SK-N-SH (cell line): ENCODE data around the gene MEIKIN. TPM values are rescaled to one million over a fixed set of nuclear protein-coding genes. Genes with fewer than 3 reads are reported as not detected.

Source experiments
- CTCF ChIA-PET: fragments of 300-600, 350-600 bp; formaldehyde crosslinking; extraction: SDS; loops from one replicate; lab custom pipeline; 2021; lab: Yijun Ruan, JAX
- POLR2A ChIA-PET: fragments of 350-600 bp; sonication (Branson Sonifier 250); formaldehyde crosslinking; extraction: SDS; loops from one replicate; lab custom pipeline; 2020; ENCODE audit warnings: antibody characterized with exemption, inconsistent platforms; lab: Yijun Ruan, JAX
- DNase-seq: peaks from one replicate; pipeline ENCODE4 v3.0.0; 2012
- H2AFZ ChIP-seq: fragments of 200-600 bp; sonication (generic); 2 replicates; pipeline ENCODE4 v1.8.1; 2016; ENCODE audit warnings: antibody characterized with exemption, mild to moderate bottlenecking, low read depth
- H3F3A ChIP-seq: fragments of 200-600 bp; sonication (generic); replicated peaks from 2 replicates; pipeline ENCODE3; 2016; ENCODE audit warnings: antibody characterized with exemption, mild to moderate bottlenecking; ENCODE audit not compliant: insufficient read depth
- H3K27ac ChIP-seq, 2 experiments: fragments of 200-500 bp in 1 of 2; fragments of 200-600 bp in 1 of 2; sonication (Bioruptor generic) in 1 of 2; sonication (generic), shearing (Covaris generic) in 1 of 2; 2 replicates each; pipeline versions ENCODE4 v1.5.1 to v1.6.1; 2014 to 2016; ENCODE audit warnings: low read depth in 2 of 2, inconsistent platforms in 1 of 2, low read length in 1 of 2, mild to moderate bottlenecking in 1 of 2, mixed read lengths in 1 of 2
- H3K27me3 ChIP-seq: fragments of 200-600 bp; sonication (generic), shearing (Covaris generic); 2 replicates; pipeline ENCODE4 v1.6.1; 2016; ENCODE audit warnings: mixed run types; ENCODE audit not compliant: insufficient read depth
- H3K36me3 ChIP-seq, 2 experiments: fragments of 200-500 bp in 1 of 2; fragments of 200-600 bp in 1 of 2; sonication (Bioruptor generic) in 1 of 2; sonication (generic) in 1 of 2; replicated peaks in 1 of 2; 2 replicates each; pipeline versions ENCODE3 to v1.5.1; 2014 to 2016; ENCODE audit warnings: low read length in 1 of 2, mild to moderate bottlenecking in 1 of 2; ENCODE audit not compliant: insufficient read depth in 2 of 2, control insufficient read depth in 1 of 2
- H3K4me1 ChIP-seq, 2 experiments: fragments of 200-500 bp in 1 of 2; fragments of 200-600 bp in 1 of 2; sonication (Bioruptor generic) in 1 of 2; sonication (generic), shearing (Covaris generic) in 1 of 2; 2 replicates each; pipeline versions ENCODE4 v1.5.1 to v1.6.1; 2014 to 2016; ENCODE audit warnings: low read depth in 1 of 2, low read length in 1 of 2, mixed run types in 1 of 2; ENCODE audit not compliant: insufficient read depth in 2 of 2, control insufficient read depth in 1 of 2
- H3K4me2 ChIP-seq: fragments of 200-600 bp; sonication (generic), shearing (Covaris generic); 2 replicates; pipeline ENCODE4 v1.6.1; 2017; ENCODE audit warnings: mixed run types
- H3K4me3 ChIP-seq, 2 experiments: fragments of 200-500 bp in 1 of 2; fragments of 200-600 bp in 1 of 2; sonication (Bioruptor generic) in 1 of 2; sonication (generic), shearing (Covaris generic) in 1 of 2; 2 replicates each; pipeline versions ENCODE4 v1.5.1 to v1.8.1; 2014 to 2016; ENCODE audit warnings: low read depth in 2 of 2, inconsistent platforms in 1 of 2, low read length in 1 of 2, mild to moderate bottlenecking in 1 of 2, mixed read lengths in 1 of 2, moderate library complexity in 1 of 2
- H3K79me2 ChIP-seq: fragments of 200-600 bp; sonication (generic); 2 replicates; pipeline ENCODE4 v1.8.1; 2017; ENCODE audit warnings: mild to moderate bottlenecking; ENCODE audit not compliant: insufficient read depth
- H3K9ac ChIP-seq: fragments of 200-600 bp; sonication (generic); 2 replicates; pipeline ENCODE4 v1.6.1; 2017; ENCODE audit warnings: mixed run types
- H3K9me2 ChIP-seq: fragments of 200-600 bp; sonication (generic); 2 replicates; pipeline ENCODE4 v1.6.1; 2017; ENCODE audit warnings: mixed run types
- H3K9me3 ChIP-seq: fragments of 200-600 bp; sonication (generic); 2 replicates; pipeline ENCODE4 v1.6.1; 2017; ENCODE audit warnings: mixed run types, mild to moderate bottlenecking, moderate library complexity
- H4K20me1 ChIP-seq: fragments of 200-600 bp; sonication (generic); 2 replicates; pipeline ENCODE4 v1.6.1; 2017; ENCODE audit warnings: mild to moderate bottlenecking, mixed run types; ENCODE audit not compliant: insufficient read depth
- CHD2 ChIP-seq: fragments of 150-350 bp; IDR thresholded peaks from 2 replicates; pipeline ENCODE4 v1.6.1; 2018; ENCODE audit warnings: low read length; ENCODE audit not compliant: partially characterized antibody
- ELF1 ChIP-seq: IDR thresholded peaks from 2 replicates; pipeline ENCODE4 v1.4.0; 2012
- EZH2phosphoT487 ChIP-seq: fragments of 200-600 bp; sonication (generic); IDR thresholded peaks from 2 replicates; pipeline ENCODE4 v1.6.1; 2017; ENCODE audit warnings: low read depth, mixed run types, mild to moderate bottlenecking, antibody characterized with exemption, moderate library complexity, borderline replicate concordance
- FOXM1 ChIP-seq: IDR thresholded peaks from 2 replicates; pipeline ENCODE4 v1.4.0; 2012; ENCODE audit warnings: low read depth, mild to moderate bottlenecking
- GATA2 ChIP-seq: sonication (generic); formaldehyde crosslinking; IDR thresholded peaks from 2 replicates; pipeline ENCODE4 v1.5.0; 2020; ENCODE audit warnings: mild to moderate bottlenecking, missing genetic modification reagents
- JUND ChIP-seq: IDR thresholded peaks from 2 replicates; pipeline ENCODE4 v1.4.0; 2012
- MEF2A ChIP-seq: IDR thresholded peaks from 2 replicates; pipeline ENCODE4 v1.4.0; 2012; ENCODE audit warnings: low read depth, borderline replicate concordance
- NFIC ChIP-seq: IDR thresholded peaks from 2 replicates; pipeline ENCODE4 v1.4.0; 2012; ENCODE audit warnings: borderline replicate concordance
- POLR2AphosphoS5 ChIP-seq: IDR thresholded peaks from 2 replicates; pipeline ENCODE4 v1.6.1; 2012; ENCODE audit warnings: low read depth, low read length
- RAD21 ChIP-seq: IDR thresholded peaks from 2 replicates; pipeline ENCODE4 v1.6.1; 2012; ENCODE audit warnings: mild to moderate bottlenecking, low read length
- REST ChIP-seq: IDR thresholded peaks from 2 replicates; pipeline ENCODE4 v1.6.1; 2012; ENCODE audit warnings: mild to moderate bottlenecking, low read depth, low read length, moderate library complexity
- RFX5 ChIP-seq: IDR thresholded peaks from 2 replicates; pipeline ENCODE4 v1.6.1; 2012; ENCODE audit warnings: mild to moderate bottlenecking, improper control_type of control experiment, low read length
- RXRA ChIP-seq: IDR thresholded peaks from 2 replicates; pipeline ENCODE4 v1.4.0; 2012; ENCODE audit warnings: low read depth, mild to moderate bottlenecking, borderline replicate concordance
- SMC3 ChIP-seq: IDR thresholded peaks from 2 replicates; pipeline ENCODE4 v1.6.1; 2012; ENCODE audit warnings: low read depth, low read length, improper control_type of control experiment
- TCF12 ChIP-seq: IDR thresholded peaks from 2 replicates; pipeline ENCODE4 v1.4.0; 2012
- USF1 ChIP-seq: IDR thresholded peaks from 2 replicates; pipeline ENCODE4 v1.4.0; 2012; ENCODE audit warnings: low read depth, borderline replicate concordance
- YY1 ChIP-seq: IDR thresholded peaks from 2 replicates; pipeline ENCODE4 v1.4.0; 2012; ENCODE audit warnings: low read depth, mild to moderate bottlenecking
- WGBS: methylation state at CpG from one replicate; pipeline ENCODE4 v1.1.6; 2017; ENCODE audit warnings: low lambda C conversion rate; 5-methylcytosine and 5-hydroxymethylcytosine counted together
- polyA plus RNA-seq, 3 experiments: library from polyadenylated mRNA; depleted of rRNA; stranded (reverse); fragments of >200 nt; gene quantifications; 2 replicates each; pipeline ENCODE4 v1.2.3, GENCODE V29; 2012
- TF ChIP-seq, protein P1 (sequence below): IDR thresholded peaks from 2 replicates; pipeline ENCODE4 v1.4.0; 2012; ENCODE audit warnings: low read depth, borderline replicate concordance
- TF ChIP-seq, protein P2 (sequence below): fragments of 200-600 bp; sonication (generic); IDR thresholded peaks from 2 replicates; pipeline ENCODE4 v1.6.1; 2017; ENCODE audit warnings: antibody characterized with exemption, mild to moderate bottlenecking, moderate library complexity

Gene MEIKIN
- polyA plus RNA-seq, 1 of the 3 experiments (the other 2 are of a cell fraction), result not detected

GRCh38 chr5:131786036-131786435, 159.4 kb downstream of the MEIKIN start:
- Histone ChIP-seq H3K79me2 (peaks cover 97% of the 10 kb centered on the region), H3K9me2 (no peaks in the 10 kb centered on the region), H3K4me2 (no peak overlapping the region), H3K4me1 (peaks cover 0 to 4% of the 10 kb centered on the region in 2 experiments; a peak in 2 of 4 replicates), H3K36me3 (peaks cover 0 to 13% of the 10 kb centered on the region in 2 experiments), H3F3A (no peaks in the 10 kb centered on the region), H3K9ac (no peak overlapping the region), H3K9me3 (no peaks in the 10 kb centered on the region), H4K20me1 (peaks cover 56% of the 10 kb centered on the region), H3K4me3 (no peak overlapping the region), H3K27ac (no peak overlapping the region), H2AFZ (no peak overlapping the region), H3K27me3 (no peaks in the 10 kb centered on the region)
- TF ChIP-seq RXRA, result no peak
- no peak for TF ChIP-seq TCF12
- TF ChIP-seq SMC3, result no peak
- no peak for TF ChIP-seq POLR2AphosphoS5
- no peak for TF ChIP-seq ELF1
- TF ChIP-seq, protein P1, sequence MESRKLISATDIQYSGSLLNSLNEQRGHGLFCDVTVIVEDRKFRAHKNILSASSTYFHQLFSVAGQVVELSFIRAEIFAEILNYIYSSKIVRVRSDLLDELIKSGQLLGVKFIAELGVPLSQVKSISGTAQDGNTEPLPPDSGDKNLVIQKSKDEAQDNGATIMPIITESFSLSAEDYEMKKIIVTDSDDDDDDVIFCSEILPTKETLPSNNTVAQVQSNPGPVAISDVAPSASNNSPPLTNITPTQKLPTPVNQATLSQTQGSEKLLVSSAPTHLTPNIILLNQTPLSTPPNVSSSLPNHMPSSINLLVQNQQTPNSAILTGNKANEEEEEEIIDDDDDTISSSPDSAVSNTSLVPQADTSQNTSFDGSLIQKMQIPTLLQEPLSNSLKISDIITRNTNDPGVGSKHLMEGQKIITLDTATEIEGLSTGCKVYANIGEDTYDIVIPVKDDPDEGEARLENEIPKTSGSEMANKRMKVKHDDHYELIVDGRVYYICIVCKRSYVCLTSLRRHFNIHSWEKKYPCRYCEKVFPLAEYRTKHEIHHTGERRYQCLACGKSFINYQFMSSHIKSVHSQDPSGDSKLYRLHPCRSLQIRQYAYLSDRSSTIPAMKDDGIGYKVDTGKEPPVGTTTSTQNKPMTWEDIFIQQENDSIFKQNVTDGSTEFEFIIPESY, result no peak
- no peak for TF ChIP-seq CHD2
- no peak for TF ChIP-seq MEF2A
- TF ChIP-seq RAD21, result no peak
- no peak for TF ChIP-seq NFIC
- no peak for TF ChIP-seq FOXM1
- no peak for TF ChIP-seq EZH2phosphoT487
- no peak for TF ChIP-seq JUND
- TF ChIP-seq REST, result no peak
- TF ChIP-seq, protein P2, sequence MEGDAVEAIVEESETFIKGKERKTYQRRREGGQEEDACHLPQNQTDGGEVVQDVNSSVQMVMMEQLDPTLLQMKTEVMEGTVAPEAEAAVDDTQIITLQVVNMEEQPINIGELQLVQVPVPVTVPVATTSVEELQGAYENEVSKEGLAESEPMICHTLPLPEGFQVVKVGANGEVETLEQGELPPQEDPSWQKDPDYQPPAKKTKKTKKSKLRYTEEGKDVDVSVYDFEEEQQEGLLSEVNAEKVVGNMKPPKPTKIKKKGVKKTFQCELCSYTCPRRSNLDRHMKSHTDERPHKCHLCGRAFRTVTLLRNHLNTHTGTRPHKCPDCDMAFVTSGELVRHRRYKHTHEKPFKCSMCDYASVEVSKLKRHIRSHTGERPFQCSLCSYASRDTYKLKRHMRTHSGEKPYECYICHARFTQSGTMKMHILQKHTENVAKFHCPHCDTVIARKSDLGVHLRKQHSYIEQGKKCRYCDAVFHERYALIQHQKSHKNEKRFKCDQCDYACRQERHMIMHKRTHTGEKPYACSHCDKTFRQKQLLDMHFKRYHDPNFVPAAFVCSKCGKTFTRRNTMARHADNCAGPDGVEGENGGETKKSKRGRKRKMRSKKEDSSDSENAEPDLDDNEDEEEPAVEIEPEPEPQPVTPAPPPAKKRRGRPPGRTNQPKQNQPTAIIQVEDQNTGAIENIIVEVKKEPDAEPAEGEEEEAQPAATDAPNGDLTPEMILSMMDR, result no peak
- TF ChIP-seq GATA2, result no peak
- no peak for TF ChIP-seq USF1
- no peak for TF ChIP-seq RFX5
- no peak for TF ChIP-seq YY1
- 100% methylated on average over 1 of the region's 1 CpG for WGBS
- POLR2A ChIA-PET, result no interaction called here
- CTCF ChIA-PET, result no interaction called here
- no peak for DNase-seq
